Calu3 (cell line): ENCODE data around the gene NGEF. TPM values are rescaled to one million over a fixed set of nuclear protein-coding genes. Genes with fewer than 3 reads are reported as not detected.
"Not testable (repeated sequence)": the region's sequence is repeated elsewhere in the genome, so short reads cannot be mapped to it uniquely, and the experiment has no call there.

ENCODE experiments used
- BruUV-seq: library from RNA; stranded (reverse); fragments of 400-500 nt; replicated peaks from 2 replicates; lab custom pipeline; 2021; lab: Mats Ljungman, UMichigan
- CTCF ChIA-PET: fragments of 300-600 bp; sonication (Branson Sonifier 250); formaldehyde crosslinking; loops from one replicate; lab custom pipeline; 2022; ENCODE audit warnings: antibody characterized with exemption; lab: Charles Lee
- DNase-seq: peaks from one replicate; pipeline ENCODE4 v3.0.0; 2022
- H3K27ac Mint-ChIP-seq: one replicate; pipeline ENCODE4 v1.8.0; 2022; ENCODE audit warnings: mixed read lengths; ENCODE audit not compliant: unreplicated experiment
- H3K27me3 Mint-ChIP-seq: one replicate; pipeline ENCODE4 v1.8.0; 2022; ENCODE audit warnings: mixed read lengths; ENCODE audit not compliant: unreplicated experiment
- H3K36me3 Mint-ChIP-seq: one replicate; pipeline ENCODE4 v1.8.0; 2022; ENCODE audit warnings: mild to moderate bottlenecking, moderate library complexity, mixed read lengths; ENCODE audit not compliant: insufficient read depth, unreplicated experiment
- H3K4me1 Mint-ChIP-seq: one replicate; pipeline ENCODE4 v1.8.0; 2022; ENCODE audit warnings: mild to moderate bottlenecking, low read depth, mixed read lengths; ENCODE audit not compliant: unreplicated experiment
- H3K4me3 Mint-ChIP-seq: one replicate; pipeline ENCODE4 v1.8.0; 2022; ENCODE audit warnings: mild to moderate bottlenecking, low read depth, moderate library complexity, mixed read lengths; ENCODE audit not compliant: unreplicated experiment
- H3K9me3 Mint-ChIP-seq: one replicate; pipeline ENCODE4 v1.8.0; 2022; ENCODE audit warnings: low read depth, mixed read lengths; ENCODE audit not compliant: unreplicated experiment
- intact Hi-C: fragments of 100-400 bp; cut with micrococcal nuclease; formaldehyde crosslinking; loops from one replicate; pipeline ENCODE4 v1.10.0; 2022; ENCODE audit not compliant: unreplicated experiment
- total RNA-seq: library from RNA; stranded (reverse); gene quantifications from 2 replicates; pipeline ENCODE4 v1.2.3, GENCODE V29; 2022
- TF ChIP-seq, protein P1 (sequence below): fragments of 200-600 bp; IDR thresholded peaks from one replicate; pipeline ENCODE4 v1.8.0; 2022; ENCODE audit warnings: antibody characterized with exemption; ENCODE audit not compliant: unreplicated experiment

Gene NGEF
- total RNA-seq, 1 experiment from 2014 or later, result 1.7 TPM

DNA sequence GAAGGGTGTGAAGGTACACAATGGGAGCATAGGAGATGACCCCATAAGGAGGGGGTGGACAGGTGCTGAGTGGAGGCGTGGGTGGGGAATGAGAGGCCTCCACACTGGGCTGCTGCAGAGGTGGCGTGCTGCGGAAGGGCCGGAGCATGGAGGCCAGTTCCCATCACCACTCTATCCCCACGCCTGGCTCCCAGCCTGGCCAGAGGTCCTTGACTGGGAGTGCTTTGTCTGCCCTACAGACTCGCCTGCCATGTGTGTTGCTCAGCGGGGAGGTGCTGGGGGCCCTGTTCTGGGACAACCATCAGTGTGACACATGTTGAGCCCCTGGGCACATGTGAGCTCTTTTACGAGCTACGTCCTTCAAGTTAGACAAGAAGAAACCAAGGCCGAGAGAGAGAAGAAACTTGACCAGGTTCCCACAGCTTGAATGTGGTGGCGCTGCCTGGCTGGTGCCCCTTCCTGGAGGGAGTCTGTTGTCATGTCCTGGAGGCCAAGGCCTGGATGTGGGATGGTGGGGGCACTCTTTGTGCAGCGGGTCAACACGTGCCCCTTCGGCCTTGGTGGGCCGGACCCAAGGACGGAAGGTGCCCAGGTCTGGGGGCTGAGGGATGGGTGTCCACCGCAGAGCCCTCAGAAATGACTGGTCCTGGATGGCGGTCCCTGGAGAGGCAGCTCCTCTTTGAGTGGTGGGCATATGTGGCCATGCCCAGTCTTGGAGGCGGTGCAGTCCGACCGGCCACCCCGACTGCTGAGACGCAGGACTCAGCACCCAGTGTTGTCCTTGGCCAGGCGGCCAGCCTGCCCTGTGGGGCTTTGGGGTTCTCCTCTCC, 45.9 kb upstream of the NGEF start:
- Mint-ChIP-seq H3K27me3 (peaks cover 24% of the 10 kb centered on the region), H3K36me3 (no peaks in the 10 kb centered on the region), H3K9me3 (no peaks in the 10 kb centered on the region), H3K4me3 (no peak overlapping the region), H3K27ac (no peak overlapping the region), H3K4me1 (no peaks in the 10 kb centered on the region)
- intact Hi-C loops, result loop anchor here (10.0 kb wide), 1 partner anchor 204 kb away; no protein-coding TSS in a partner anchor
- TF ChIP-seq, protein P1, sequence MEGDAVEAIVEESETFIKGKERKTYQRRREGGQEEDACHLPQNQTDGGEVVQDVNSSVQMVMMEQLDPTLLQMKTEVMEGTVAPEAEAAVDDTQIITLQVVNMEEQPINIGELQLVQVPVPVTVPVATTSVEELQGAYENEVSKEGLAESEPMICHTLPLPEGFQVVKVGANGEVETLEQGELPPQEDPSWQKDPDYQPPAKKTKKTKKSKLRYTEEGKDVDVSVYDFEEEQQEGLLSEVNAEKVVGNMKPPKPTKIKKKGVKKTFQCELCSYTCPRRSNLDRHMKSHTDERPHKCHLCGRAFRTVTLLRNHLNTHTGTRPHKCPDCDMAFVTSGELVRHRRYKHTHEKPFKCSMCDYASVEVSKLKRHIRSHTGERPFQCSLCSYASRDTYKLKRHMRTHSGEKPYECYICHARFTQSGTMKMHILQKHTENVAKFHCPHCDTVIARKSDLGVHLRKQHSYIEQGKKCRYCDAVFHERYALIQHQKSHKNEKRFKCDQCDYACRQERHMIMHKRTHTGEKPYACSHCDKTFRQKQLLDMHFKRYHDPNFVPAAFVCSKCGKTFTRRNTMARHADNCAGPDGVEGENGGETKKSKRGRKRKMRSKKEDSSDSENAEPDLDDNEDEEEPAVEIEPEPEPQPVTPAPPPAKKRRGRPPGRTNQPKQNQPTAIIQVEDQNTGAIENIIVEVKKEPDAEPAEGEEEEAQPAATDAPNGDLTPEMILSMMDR, result no peak
- DNase-seq, result no peak
- no TSS peak for BruUV-seq
- CTCF ChIA-PET, result interaction anchor here (1.0 kb wide), 1 partner anchor 221 kb away, joined by 3 read pairs; no protein-coding TSS in a partner anchor

DNA sequence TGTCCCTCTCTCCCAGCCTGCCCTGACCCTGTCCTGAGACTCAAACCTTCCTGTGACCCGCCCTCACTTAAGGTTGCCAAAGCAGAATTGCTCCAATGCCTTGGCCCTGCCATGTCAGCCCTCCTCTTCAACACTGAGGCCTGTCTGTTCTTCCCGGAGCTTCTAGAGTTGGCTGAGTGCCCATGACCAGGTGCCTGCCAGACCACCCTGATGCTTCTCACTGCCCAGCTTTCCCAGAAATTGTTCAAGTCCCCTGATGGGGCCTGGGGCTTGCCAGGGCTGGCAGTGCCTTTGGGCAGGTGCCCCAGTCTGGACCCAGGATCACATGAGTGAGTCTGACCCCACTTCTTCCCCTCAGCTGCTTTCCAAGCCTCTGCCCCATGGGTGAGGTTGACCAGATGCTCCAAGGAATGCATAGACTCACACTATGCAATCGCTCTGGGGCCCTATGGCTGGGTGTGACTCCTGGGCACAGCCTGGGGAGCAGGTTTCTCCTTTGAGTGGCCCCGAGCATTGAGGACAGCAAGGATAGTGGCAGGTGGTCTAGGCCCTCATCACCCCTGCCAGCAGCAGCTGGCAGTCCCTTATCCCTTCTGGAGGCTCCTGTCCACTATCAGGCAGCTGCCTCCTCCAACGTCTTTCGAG, 44.0 kb upstream of the NGEF start:
- CTCF ChIA-PET, result interaction anchor here (0.6 to 0.7 kb wide), 2 partner anchors 150 to 604 kb away, joined by 3 read pairs; no protein-coding TSS in a partner anchor
- no peak for DNase-seq
- Mint-ChIP-seq H3K4me1 (no peaks in the 10 kb centered on the region), H3K36me3 (no peaks in the 10 kb centered on the region), H3K9me3 (no peaks in the 10 kb centered on the region), H3K27ac (no peak overlapping the region), H3K27me3 (peaks cover 26% of the 10 kb centered on the region), H3K4me3 (no peak overlapping the region)
- intact Hi-C loops, result loop anchor here (10.0 kb wide), 1 partner anchor 202 kb away; no protein-coding TSS in a partner anchor
- TF ChIP-seq, protein P1, result no peak
- BruUV-seq, result no TSS peak

DNA sequence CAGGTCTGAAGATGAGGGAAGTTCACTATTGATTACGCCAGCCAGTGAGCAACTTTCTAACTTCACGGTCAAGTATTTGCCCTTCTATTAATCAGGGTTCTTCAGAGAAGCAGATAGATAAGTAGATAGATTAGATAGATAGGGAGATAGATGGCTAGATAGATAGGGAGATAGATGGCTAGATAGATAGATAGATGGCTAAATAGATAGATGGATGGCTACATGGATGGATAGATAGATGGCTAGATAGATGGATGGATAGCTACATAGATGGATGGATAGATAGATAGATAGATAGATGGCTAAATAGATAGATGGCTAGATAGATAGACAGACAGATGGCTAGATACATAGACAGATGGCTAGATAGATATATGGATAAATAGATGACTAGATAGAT, 42.3 kb upstream of the NGEF start:
- Mint-ChIP-seq H3K4me1 (no peaks in the 10 kb centered on the region), H3K27me3 (peaks cover 39% of the 10 kb centered on the region), H3K27ac (no peak overlapping the region), H3K36me3 (no peaks in the 10 kb centered on the region), H3K4me3 (no peak overlapping the region), H3K9me3 (no peaks in the 10 kb centered on the region)
- CTCF ChIA-PET, result interaction anchor here (1.0 kb wide), 1 partner anchor 25 kb away, joined by 3 read pairs; no protein-coding TSS in a partner anchor
- TF ChIP-seq, protein P1, result no peak
- intact Hi-C loops, result loop anchor here (10.0 kb wide), 1 partner anchor 201 kb away; no protein-coding TSS in a partner anchor
- no TSS peak for BruUV-seq
- DNase-seq, result no peak

DNA sequence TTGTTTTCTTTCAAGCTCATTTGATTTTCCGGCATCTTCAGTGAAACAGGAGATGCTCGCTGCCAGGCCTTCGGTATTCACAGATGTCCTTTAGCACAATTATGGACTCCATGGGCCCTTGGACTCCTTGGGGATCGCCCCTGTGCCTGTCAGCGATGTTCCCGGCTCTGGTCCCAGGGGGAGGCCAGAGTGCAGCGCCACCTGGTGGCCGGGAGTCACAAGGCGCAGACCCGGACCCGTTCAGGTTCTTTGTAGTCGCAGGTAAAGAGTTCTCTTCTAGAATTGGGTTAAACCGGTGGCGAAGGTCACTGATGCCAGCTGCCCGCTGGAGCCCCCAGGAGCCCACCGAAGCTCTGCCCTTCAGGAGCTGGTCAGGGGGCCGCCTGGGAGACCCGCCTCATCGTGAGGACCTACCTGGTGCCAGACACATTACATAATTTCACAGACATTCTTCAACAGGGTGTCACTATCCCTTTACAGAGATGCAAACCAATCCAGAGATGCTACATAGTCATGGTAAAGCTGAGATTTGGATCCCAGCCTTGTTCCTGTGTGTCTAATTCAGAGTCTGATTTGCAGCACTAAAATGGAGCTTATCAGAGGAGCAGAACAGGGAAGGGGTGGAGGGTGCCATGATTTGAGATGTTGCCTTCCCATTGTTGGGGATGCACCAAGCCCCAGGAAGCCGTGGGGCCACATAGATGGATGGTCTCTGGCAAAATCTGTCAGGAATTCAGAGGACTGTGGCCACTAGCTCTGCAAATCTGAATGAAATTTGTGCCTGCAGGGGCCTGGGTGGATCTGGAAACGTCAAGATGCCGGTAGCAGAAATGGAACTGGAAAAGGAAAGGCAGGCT, 41.1 kb upstream of the NGEF start:
- TF ChIP-seq, protein P1, result peak; percentile 96
- CTCF ChIA-PET, result interaction anchor here (0.8 to 1.6 kb wide), 3 partner anchors 26 to 200 kb away, joined by 3 to 4 read pairs (median 3); no protein-coding TSS in a partner anchor
- Mint-ChIP-seq H3K4me1 (peaks cover 5% of the 10 kb centered on the region), H3K27me3 (peaks cover 50% of the 10 kb centered on the region), H3K27ac (no peak overlapping the region), H3K36me3 (no peaks in the 10 kb centered on the region), H3K9me3 (no peaks in the 10 kb centered on the region), H3K4me3 (no peak overlapping the region)
- DNase-seq, result peak; percentile 83
- intact Hi-C loops, result loop anchor here (10.0 kb wide), 1 partner anchor 199 kb away; no protein-coding TSS in a partner anchor
- BruUV-seq, result no TSS peak

DNA sequence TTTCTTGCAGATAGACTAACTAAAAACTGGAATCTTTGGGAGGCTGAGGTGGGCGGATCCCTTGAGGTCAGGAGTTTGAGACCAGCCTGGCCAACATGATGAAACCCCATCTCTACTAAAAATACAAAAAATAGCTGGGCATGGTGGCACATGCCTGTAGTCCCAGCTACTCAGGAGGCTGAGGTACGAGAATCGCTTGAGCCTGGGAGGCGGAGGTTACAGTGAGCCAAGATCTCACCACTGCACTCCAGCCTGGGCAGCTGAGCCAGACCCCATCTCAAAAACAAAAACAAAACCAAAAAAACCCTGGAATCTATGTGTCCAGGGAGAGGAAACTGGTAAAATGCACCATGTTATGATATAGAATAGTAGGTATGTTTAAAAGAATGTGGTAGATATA, 39.5 kb upstream of the NGEF start:
- not testable (repeated sequence) for DNase-seq, H3K4me1 Mint-ChIP-seq, BruUV-seq, H3K36me3 Mint-ChIP-seq, H3K27ac Mint-ChIP-seq, H3K4me3 Mint-ChIP-seq, H3K9me3 Mint-ChIP-seq
- CTCF ChIA-PET, result interaction anchor here (1.5 kb wide), 1 partner anchor 23 kb away, joined by 4 read pairs; no protein-coding TSS in a partner anchor
- peaks cover 67% of the 10 kb centered on the region for H3K27me3 Mint-ChIP-seq
- intact Hi-C loops, result loop anchor here (10.0 kb wide), 1 partner anchor 198 kb away; no protein-coding TSS in a partner anchor
